ENCODE results near the gene EIF4E3. TPM values are rescaled to one million over a fixed set of nuclear protein-coding genes. Genes with fewer than 3 reads are reported as not detected.

EIF4E3 gene
- polyA plus RNA-seq, 1 donor (not counting 4 experiments of a cell fraction or from before 2014, with no cell fraction given), result 2.2 TPM

- H4K20me1 ChIP-seq (ENCODE audit: control insufficient read depth, extremely low read depth, insufficient read depth, low read length), result no peaks in the 10 kb centered on the region
- H3K9me3 ChIP-seq (ENCODE audit: control insufficient read depth, low read depth, low read length), result no peaks in the 10 kb centered on the region
- TF ChIP-seq EZH2 (IDR thresholded peaks at IDR 0.05; ENCODE audit: low read length), result no peak
- no peak for TF ChIP-seq CTCF (optimal IDR thresholded peaks at IDR 0.05 in 1 of 3, IDR thresholded peaks at IDR 0.05 in 1 of 3, conservative IDR thresholded peaks at IDR 0.05 in 1 of 3; ENCODE audit: extremely low read depth in 1 of 3, insufficient read depth in 2 of 3, low read length in 3 of 3)
- H3K27me3 ChIP-seq (ENCODE audit: control insufficient read depth, extremely low read depth, insufficient read depth, low read length), result no peaks in the 10 kb centered on the region
- dilution Hi-C loops (cut with MboI; ENCODE audit: extremely low pct_ligation_motif_present, low sequenced_read_pairs), result no loop called here
- no peak overlapping the region for H2AFZ ChIP-seq (ENCODE audit: control insufficient read depth, low read length)
- no peak for DNase-seq (ENCODE audit: low read depth, low spot score)
- no peak for FAIRE-seq
- no peak overlapping the region for H3K9ac ChIP-seq (ENCODE audit: control insufficient read depth, extremely low read depth, insufficient read depth, low read length)
- no peak overlapping the region for H3K4me2 ChIP-seq (ENCODE audit: control insufficient read depth, extremely low read depth, insufficient read depth, low read depth, low read length)
- H3K4me1 ChIP-seq (ENCODE audit: control insufficient read depth, extremely low read depth, insufficient read depth, low read length), result no peaks in the 10 kb centered on the region
- no peaks in the 10 kb centered on the region for H3K79me2 ChIP-seq (ENCODE audit: control insufficient read depth, insufficient read depth, low read length)
- no peak overlapping the region for H3K4me3 ChIP-seq (ENCODE audit: control insufficient read depth in 2 of 3, extremely low read depth in 1 of 3, insufficient read depth in 2 of 3, low read depth in 1 of 3, low read length in 3 of 3)
- H3K36me3 ChIP-seq (ENCODE audit: control insufficient read depth in 2 of 2, extremely low read depth in 1 of 2, insufficient read depth in 2 of 2, low read length in 2 of 2), result no peaks in the 10 kb centered on the region
- H3K27ac ChIP-seq (ENCODE audit: control insufficient read depth, insufficient read depth, low read length), result no peak overlapping the region
- H3K9me1 ChIP-seq (ENCODE audit: control insufficient read depth, extremely low read depth, insufficient read depth, low read length), result no peaks in the 10 kb centered on the region
Observed at GRCh38 chr3:71672340-71672739, 52.9 kb downstream of the EIF4E3 start.

GRCh38 chr3:71671216-71671845 is 53.9 kb downstream of the EIF4E3 start:
- Histone ChIP-seq H3K27me3 (ENCODE audit: control insufficient read depth, extremely low read depth, insufficient read depth, low read length) (no peaks in the 10 kb centered on the region), H3K9me3 (ENCODE audit: control insufficient read depth, low read depth, low read length) (no peaks in the 10 kb centered on the region), H2AFZ (ENCODE audit: control insufficient read depth, low read length) (no peak overlapping the region), H3K4me2 (ENCODE audit: control insufficient read depth, extremely low read depth, insufficient read depth, low read depth, low read length) (no peak overlapping the region), H3K9ac (ENCODE audit: control insufficient read depth, extremely low read depth, insufficient read depth, low read length) (no peak overlapping the region), H3K9me1 (ENCODE audit: control insufficient read depth, extremely low read depth, insufficient read depth, low read length) (no peaks in the 10 kb centered on the region), H3K36me3 (ENCODE audit: control insufficient read depth in 2 of 2, extremely low read depth in 1 of 2, insufficient read depth in 2 of 2, low read length in 2 of 2) (no peaks in the 10 kb centered on the region), H3K4me1 (ENCODE audit: control insufficient read depth, extremely low read depth, insufficient read depth, low read length) (no peaks in the 10 kb centered on the region), H3K79me2 (ENCODE audit: control insufficient read depth, insufficient read depth, low read length) (no peaks in the 10 kb centered on the region), H3K27ac (ENCODE audit: control insufficient read depth, insufficient read depth, low read length) (no peak overlapping the region), H4K20me1 (ENCODE audit: control insufficient read depth, extremely low read depth, insufficient read depth, low read length) (no peaks in the 10 kb centered on the region), H3K4me3 (ENCODE audit: control insufficient read depth in 2 of 3, extremely low read depth in 1 of 3, insufficient read depth in 2 of 3, low read depth in 1 of 3, low read length in 3 of 3) (no peak overlapping the region)
- TF ChIP-seq EZH2 (IDR thresholded peaks at IDR 0.05; ENCODE audit: low read length), result no peak
- no peak for TF ChIP-seq CTCF (optimal IDR thresholded peaks at IDR 0.05 in 1 of 3, IDR thresholded peaks at IDR 0.05 in 1 of 3, conservative IDR thresholded peaks at IDR 0.05 in 1 of 3; ENCODE audit: extremely low read depth in 1 of 3, insufficient read depth in 2 of 3, low read length in 3 of 3)
- no peak for FAIRE-seq
- dilution Hi-C loops (cut with MboI; ENCODE audit: extremely low pct_ligation_motif_present, low sequenced_read_pairs), result no loop called here
- DNase-seq (ENCODE audit: low read depth, low spot score), result no peak
